ENCODE measurements around the gene AP1M1. TPM values are rescaled to one million over a fixed set of nuclear protein-coding genes. Genes with fewer than 3 reads are reported as not detected.
A peak's percentile ranks its signal among the peaks of the same experiment; 100 is the strongest.

The AP1M1 gene
- polyA plus RNA-seq, 1 donor, result 58.8 TPM

DNA sequence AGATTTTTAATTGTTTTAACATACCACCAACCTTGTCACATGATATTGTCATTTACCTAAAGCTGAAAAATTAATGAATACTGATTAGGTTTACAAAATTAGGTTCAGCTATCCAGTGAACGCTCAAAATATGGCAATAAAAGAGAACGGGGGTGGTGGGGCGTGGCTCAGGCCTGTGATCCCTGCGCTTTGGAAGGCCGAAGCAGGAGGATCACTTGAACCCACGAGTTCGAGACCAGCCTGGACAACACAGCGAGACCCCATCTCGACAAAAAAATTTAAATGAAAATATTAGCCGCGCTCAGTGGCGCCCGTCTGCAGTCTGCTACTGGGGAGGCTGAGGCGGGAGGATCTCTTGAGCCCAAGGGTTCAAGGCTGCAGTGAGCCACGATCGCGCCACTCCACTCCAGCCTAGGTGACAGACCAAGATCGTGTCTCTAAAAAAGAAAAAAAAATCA, 13.0 kb upstream of the AP1M1 start:
- no peak for DNase-seq

DNA sequence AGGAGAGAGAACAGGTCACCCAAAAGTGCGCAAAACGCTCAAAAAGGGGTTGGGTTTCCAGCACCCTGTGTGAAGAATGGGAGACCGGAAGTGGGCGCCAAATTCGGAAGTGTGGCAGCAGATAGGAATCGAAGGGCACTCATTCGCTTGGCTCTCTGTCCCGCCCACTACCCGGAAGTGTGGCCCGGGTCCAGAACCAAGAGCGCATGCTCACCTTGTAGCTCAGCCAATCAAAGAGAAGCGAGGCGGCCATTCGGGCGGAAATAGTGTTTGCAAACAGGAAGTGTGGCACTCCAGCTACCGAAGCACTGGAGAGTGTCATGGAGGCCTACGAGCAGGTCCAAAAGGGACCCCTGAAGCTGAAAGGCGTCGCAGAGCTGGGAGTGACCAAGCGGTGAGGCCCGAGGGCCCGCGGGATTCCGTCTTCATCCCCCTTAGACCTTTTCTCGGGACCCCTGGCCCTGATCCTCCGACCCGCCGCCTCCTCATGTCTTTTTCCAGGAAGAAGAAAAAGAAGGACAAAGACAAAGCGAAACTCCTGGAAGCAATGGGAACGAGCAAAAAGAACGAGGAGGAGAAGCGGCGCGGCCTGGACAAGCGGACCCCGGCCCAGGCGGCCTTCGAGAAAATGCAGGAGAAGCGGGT, 12.5 kb upstream of the AP1M1 start, which contains the start of gene FAM32A:
Gene FAM32A (plus strand): TSS at position 288 of the 645 bp plus-strand sequence. CDS start 33 bp downstream, at position 321.
- DNase-seq, result peak; percentile 100

DNA sequence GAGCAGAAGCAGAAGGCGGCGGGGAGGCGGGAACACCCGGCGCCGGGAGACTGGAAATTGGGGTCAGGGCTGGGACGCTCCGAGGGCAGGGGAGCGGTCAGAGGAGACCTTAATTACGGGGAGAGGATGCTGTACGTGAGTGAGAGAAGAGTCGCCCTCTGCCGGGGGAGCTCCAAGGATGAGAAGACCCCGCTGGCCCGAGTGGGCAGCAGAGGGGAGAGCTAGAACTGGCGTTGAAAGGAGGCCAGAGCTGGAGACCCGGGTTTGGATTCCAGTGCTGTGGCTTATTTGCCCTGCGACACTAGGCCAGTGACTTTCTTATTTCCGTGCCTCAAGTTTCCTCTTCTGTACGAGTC, 12.0 kb upstream of the AP1M1 start:
- peak; percentile 40 for DNase-seq

DNA sequence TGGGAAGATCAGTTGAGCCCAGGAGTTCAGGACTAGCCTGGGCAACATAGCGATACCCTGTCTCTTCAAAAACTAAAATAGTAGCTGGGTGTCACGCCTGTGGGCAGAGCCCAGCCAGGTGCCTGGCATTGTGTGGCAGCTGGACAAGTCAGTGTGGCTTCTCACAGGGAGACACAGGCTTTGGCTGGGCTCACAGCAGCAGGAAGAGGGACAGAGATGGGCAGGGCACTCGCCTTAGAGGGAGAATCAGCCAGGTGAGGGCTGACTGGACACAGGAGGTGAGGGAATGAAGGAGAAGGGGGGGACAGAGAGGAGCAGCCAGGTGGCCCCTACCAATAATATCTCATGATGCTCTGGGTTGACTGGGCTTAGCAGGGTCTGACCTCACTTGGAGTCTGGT, 9.2 kb upstream of the AP1M1 start:
- DNase-seq, result no peak

DNA sequence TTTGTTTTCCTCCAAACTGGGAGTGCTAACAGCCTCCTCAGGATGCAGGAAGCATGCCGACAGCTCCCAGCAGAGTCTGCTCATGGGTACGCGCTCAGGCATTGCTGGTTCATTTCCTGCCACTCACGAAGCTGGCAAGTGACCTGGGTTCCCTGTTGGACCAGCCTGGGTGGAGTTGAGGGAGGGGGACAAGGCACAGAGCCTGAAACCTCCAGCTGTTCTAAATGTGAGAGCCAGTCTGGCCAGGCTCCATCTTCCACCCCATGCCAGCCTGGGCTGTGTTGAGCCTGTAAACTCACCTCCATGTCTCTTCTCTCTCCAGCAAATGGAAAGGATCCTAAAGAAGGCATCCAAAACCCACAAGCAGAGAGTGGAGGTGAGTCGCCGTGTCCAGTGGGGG, 7.5 kb upstream of the AP1M1 start:
- DNase-seq, result no peak

DNA sequence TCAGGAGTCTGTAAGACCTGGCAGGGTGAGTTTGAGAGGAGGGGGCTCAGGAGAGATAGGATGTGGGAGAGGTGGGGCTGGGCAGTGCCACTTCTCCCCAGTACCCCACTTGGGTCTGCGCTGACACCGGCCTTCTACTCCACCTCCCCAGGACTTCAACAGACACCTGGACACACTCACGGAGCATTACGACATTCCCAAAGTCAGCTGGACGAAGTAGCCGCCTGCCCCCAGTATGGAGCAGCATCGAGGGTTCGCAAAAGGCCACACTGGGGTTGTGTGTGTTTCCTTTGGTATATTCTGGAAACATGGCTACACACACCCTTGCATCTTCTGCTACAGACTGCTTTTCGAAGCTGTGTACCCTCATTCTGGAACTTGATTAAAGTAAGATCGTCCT, 7.0 kb upstream of the AP1M1 start:
- DNase-seq, result no peak

DNA sequence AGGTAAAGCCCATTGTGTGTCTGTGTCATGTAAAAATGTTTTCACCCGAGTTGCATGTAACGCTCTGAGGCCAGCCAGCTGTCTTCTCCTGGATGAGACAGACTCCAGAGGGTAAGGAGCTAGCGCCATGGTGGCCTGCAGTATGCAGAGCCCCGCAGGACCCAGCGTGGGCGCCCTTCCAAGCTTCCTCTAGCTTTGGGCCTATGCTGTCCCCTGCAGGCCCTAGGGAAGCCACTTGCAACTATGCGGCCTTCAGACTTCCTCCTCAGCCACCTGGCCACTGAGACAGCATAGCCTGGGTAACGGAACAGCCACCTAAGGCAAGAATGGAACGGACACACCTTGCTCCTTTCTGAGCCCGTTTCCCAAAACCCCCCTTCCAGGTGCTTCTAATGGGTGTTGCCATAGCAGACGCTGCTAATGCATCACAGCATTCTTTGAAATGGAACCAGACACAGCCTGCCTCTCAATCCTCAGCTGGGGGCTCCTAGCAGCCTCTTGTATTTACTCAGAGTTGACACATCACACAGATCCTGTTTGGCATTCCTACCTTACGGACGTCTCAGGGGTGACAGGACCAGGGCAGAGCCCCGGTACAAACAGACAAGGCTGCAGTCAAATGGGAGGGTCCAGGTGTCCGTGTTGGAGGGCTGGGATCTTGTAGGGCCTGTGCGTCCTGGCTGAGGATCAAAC, 6.3 kb upstream of the AP1M1 start:
- no peak for DNase-seq

DNA sequence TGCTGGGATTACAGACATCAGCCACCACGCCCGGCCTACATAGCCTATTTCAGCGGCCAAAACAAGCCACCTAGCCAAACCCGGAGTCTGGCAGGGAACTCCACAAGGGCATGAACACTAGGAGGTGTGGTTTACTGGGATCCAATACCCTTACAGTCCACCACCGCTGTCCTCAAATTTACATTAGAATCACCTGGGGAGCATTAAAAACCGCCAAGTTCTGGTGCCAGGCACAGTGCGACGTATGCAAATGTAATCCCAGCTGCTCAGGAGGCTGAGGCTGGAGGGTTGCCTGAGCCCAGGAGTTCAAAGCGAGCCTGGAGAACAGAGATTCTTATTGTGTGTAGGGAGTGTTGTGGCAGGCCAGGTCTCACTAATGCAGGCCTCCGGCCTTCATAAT, 4.2 kb upstream of the AP1M1 start:
- DNase-seq, result no peak

DNA sequence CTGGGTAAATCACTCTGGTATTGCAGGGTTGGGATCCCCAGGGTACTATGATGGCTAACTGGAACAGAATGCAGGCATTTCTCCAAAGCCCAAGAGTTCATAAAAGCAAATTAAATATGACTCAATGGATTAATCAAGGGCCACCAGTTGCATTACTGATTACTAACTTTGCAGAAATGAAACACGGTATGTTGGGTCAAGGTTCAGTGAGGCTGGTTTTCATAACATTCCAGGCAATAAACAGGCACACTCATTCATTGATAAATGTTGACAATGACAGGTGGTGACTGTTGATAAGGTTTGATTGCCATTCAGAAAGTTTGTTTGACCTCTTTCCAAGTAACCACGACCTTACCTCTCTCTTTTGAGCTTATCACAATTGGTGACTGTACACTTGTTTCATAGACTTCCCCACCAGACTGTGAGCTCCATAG, 506 bp upstream of the AP1M1 start:
- no peak for DNase-seq

DNA sequence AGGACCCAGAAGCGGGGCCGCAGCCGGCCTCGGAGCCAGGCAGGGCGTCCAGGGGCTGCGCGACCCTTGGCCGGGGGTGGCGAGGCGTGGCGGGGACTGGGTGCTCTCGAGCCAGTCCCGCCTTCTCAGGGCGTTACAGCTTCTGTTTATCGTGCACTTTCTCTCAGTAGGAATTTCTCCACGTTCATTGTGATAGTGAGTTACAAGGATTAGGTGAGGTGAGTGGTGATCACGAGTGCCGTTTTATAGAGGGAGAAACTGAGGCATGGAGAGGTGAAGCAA, 600 bp downstream of the AP1M1 start:
- DNase-seq, result no peak

DNA sequence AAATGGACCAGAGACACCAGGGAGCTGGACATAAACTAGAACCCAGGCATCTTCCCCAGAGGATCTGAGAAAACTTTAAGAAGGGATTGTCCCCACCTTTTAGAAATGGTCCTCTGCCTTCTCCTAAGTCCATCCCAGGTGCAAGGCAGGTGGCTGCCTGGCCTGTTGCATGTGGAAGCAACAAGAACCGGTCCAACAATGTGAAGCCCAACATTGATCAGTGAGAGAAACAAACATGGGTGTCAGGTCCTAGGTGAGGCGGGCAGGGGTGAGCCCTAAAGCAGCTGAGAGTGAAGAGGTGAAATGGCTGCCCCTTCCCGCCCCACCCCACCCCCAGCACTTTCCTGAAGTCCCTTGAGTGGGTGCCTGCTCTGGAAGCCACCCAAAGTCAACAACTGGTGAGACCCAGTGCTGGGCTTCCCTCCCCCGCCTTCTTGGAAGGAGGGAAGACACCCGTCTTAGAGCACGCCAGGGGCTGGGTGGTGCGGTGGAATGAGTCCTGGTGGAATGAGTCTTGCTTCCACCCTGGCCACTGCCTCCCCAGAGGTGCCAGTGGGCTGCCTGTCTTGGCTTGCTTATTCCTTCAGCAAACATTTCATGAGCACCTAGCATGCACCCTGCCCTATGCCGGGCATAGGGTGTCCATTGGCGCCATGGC, 1.7 kb downstream of the AP1M1 start:
- DNase-seq, result no peak

DNA sequence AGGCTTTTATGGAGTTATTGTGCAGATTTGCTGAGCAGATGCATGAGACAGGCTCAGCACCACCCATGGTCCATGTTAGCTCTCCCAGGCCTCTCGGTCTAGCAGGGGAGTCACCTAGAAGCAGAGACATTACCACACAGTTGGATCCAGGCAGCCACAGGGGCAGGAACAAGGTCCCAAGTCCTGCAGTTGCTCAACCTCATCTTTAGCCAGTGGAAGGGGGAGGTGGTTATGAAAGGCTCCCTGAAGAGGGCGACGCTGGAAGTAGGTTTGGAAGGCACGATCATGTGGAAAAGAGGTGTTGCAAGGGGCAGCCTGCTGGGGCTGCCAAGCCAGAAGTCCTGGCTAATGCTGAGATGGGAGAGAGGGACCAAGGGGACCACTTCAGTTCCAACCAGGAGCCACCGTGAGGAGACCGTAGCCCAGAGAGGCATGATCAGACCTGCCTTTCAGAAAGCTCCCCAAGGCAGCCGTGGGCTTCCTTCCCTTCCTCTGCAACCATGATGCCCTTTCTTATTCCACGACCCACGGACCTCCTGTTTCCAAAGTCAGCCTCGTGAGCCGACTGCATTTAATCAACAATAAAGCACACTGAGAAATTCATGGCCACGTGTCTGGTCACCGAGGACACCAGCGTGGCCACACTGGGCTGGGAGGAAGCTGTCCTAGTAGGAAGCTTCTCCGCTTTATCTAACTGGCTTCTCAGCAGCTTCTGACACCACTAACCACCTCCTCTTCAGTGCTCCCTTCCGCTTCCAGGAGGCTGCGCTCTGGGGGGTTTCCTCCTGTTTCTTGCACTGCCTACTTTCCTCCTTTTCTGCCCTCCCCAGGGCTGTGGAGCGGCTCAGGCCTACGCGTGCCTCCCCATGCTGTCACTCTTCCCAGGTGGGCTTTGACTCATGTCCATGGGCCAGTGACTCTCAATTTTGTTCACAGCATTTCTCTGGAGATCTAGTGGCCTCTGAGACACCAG, 2.6 kb downstream of the AP1M1 start:
- DNase-seq, result no peak

DNA sequence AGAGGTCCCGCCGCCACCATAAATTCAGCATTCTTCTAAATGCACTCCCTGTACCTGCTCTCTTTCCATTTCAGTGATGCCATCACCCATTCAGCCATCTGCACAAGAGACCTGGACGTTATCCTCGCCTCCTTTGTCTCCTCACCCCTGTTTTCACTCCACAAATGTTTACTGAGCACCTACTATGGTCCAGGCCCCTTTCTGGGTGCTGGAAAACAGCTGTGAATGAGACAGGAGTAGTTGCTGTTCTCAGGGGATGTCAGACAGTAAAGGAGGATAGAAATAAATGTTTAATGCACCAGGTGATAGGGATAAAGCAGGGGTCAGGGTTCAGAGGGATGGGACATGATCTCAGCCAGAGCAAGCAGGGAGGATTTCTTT, 3.3 kb downstream of the AP1M1 start:
- DNase-seq, result no peak

DNA sequence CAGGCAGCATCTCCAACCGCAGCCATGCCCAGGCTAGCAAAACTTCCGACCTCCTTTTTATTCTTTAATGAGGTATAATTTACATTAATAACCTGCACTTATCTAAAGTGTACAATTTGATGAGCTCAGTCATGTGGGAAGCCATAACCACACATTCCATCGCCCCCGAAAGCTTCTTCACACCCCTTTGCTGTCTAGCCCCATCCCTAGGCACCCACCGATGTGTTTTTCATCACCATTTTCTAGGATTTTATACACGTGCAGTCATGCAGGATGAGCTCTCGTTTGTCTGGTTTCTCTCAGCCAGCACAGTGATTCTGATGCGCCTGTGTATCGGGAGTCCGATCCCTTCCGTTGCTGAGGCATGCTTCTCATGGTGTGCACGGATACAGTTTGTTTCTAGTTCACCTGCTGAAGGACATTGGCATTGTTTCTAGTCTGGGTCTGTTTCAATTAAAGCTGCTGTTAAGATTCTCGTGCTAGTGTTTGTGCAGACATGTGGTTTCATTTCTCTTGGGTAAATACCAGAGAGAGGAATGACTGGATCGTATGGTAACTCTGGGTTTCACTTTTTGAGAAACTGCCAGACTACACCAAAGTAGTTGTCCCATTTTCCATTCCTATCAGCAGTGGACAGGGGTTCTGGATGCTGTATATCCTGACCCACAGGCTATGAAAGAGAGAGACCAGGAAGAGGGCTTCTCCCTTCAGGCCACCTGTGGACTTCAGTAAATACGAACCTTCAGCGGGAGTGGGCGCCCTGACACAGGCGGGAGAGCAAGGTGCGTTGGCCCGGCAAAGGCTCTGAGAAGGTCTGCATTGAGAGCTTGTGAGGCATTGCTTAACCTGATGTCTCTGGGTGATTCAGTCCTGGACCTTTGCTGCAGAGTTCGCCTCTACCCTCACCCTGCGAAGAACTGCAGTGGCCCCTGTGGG, 4.9 kb downstream of the AP1M1 start:
- no peak for DNase-seq

DNA sequence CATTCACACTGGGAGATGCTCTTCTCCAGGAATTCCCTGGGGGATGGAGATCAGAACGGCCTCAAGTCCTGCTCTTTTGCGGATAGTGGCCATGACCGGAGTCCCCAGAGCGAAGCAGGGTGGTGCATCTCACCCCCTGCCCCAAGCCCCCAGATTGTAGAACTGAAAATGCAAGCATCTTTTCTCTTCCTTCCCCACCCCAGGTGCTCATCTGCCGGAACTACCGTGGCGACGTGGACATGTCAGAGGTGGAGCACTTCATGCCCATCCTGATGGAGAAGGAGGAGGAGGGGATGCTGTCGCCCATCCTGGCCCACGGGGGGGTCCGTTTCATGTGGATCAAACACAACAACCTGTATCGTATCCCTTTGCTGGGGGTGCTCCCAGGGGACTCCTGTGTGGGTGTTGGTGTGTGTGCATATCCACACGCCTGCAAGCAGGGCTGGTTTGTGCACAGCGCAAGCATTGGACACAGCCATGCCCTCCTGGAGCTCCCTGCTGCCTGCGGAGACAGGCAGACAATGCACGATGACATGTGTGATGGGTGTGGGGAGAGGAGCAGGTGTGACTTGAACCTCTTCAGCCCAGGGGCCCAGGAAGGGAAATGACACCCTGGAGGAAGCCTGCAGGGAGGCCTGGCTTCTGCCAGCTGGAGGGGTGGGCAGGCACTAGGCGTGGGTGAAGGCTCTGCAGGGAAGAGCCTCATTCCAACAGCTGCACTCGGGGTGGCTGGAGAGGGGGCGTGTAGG, 5.7 kb downstream of the AP1M1 start:
- DNase-seq, result no peak

DNA sequence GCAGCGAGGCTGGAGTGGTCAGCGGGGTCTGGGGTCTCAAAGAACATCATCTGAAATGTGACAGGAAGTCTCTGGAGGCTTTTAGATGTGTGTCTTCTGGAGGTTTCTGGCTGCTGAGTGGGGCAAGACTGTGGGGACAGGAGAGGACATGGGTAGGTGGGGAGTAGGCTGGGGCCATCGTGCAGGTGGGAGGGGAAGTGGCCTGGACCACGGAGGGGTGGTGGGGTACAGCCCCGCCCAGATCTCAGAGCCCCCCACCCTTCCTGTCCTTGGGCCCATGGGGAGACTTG, 6.2 kb downstream of the AP1M1 start:
- DNase-seq, result no peak

DNA sequence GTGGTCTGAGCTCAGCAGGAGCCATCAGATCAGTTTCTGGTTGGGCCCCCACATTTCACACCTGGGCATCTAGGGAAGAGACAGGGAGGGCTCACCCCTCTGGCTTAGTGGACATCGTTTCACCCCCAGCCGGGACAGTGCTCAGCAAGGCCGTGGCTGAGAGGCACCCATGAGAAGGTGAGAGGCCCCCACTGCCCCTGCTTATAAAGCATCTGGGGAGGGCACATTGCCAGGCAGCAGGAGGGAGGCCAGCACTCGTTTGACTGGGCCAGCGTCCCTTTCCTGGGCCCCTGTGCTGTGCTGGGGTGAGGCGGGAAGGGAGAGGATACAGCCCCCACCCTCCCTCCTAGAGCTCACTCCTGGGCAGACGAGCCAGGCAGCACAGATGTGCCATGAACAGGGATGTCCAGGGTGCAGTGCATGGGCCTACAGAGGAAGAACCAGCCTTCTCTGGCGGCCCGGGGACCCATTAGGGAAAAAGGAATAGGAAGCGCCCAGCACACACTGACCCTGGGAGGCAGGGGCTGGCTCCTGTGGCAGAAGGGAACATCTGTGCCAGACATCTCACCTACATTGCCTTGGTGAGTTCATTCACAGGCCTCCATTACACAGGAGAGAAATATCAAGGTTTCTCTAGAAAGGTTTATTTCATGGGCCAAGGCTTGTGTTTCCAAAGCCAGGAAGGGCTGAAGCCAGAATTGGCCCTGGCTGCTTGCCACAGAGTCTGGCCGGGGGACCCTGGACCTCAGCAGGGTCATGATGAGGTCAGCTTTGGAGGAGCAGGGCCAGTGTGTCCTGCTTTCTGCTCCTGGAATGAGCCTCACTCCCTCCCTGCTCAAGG, 7.7 kb downstream of the AP1M1 start:
- DNase-seq, result no peak

DNA sequence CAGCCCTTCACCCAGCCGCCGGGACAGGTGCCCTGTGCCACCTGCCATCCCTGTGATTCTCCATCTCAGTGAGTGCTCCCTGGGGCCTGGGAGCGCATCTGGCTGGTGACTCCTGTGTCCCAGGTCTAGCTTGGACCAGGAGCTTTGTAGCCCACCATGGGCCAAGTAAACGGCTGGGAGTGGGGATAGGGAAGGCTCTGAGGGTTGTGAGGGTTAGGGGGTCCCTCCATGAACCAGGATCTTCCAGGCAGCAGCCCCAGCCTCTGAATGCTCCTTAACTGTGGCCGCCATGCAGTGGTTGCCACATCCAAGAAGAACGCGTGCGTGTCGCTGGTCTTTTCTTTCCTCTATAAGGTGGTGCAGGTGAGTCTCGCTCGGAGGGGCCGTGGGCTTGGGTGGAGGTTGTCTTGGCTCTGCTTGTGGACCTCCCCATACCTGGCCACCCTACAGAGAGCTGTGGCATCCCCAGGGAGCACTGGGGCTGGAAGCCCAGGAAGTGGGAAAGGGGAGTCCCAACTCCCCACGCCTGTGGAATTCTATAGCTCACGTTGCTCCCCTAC, 8.4 kb downstream of the AP1M1 start:
- DNase-seq, result no peak

DNA sequence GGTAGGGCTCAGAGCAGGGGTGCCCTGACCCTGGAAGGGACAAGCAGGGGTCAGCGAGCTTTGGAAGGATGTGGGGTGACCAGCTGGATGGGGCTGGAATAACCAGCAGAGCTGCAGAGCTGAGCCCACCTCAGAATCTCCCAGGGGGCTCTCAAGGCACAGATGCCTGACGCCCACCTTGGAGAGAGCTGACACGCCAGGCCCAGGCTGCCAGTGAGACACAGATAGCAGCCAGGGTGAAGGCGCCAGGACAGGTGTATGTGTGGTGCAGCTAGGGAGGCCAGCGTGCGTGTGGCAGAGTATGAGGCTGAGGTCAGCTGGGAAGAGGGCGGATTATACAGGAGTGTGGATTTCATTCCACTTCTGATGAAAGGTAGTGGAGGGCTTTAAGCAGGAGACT, 8.9 kb downstream of the AP1M1 start:
- DNase-seq, result no peak

DNA sequence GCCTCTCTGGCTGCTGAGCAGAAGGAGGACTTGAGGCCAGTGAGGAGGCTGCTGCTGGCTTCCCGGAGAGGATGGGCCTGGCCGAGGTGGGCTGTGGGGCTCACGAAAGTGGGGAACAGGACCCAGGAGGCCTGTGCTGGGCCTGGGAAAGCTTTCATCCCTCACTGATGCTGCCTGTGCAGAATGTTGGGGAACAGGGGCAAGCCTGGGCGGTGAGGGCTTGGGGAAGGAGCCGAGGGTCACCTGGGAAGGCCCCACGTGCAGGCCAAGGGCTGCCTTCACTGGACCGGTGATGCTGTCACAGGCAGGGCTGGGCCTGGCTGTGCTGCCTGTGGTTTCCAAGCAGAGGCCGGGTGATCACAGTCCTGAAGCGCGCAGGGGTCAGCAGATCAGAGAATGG, 9.4 kb downstream of the AP1M1 start:
- no peak for DNase-seq
